Lower leg skin (tissue), 3 donors: ENCODE data around the gene MAP4K2.

Source experiments
- CTCF ChIP-seq, 3 donors: fragments of 450-650 bp; IDR thresholded peaks; one replicate each; pipeline ENCODE4 v1.5.1; 2016; ENCODE audit warnings: antibody characterized with exemption in 3 of 3, mild to moderate bottlenecking in 3 of 3, moderate library complexity in 2 of 3
- POLR2A ChIP-seq, 2 donors: fragments of 450-650 bp; IDR thresholded peaks; one replicate each; pipeline ENCODE4 v1.6.1; 2016 to 2017; ENCODE audit warnings: antibody characterized with exemption in 2 of 2, mild to moderate bottlenecking in 1 of 2, moderate library complexity in 1 of 2

GRCh38 chr11:64778223-64778472 is 24.9 kb downstream of the MAP4K2 start:
- no peak for TF ChIP-seq CTCF (IDR thresholded peaks at IDR 0.05)
- no peak for TF ChIP-seq POLR2A (IDR thresholded peaks at IDR 0.05)
